A549 (cell line): ENCODE results near the gene RBBP5. TPM values are rescaled to one million over a fixed set of nuclear protein-coding genes. Genes with fewer than 3 reads are reported as not detected.

ENCODE experiments used
- ATAC-seq, 2 experiments: fragments of 200-7000 bp in 1 of 2; fragments of >200 bp in 1 of 2; cut with Nextera tagmentation in 1 of 2; cut with Tn5 transposase in 1 of 2; 3 replicates each; pipeline versions ENCODE4 v1.8.0 to v1.9.1; 2018 to 2020; ENCODE audit warnings: mild to moderate bottlenecking in 1 of 2, moderate library complexity in 1 of 2
- CTCF ChIA-PET: fragments of 300-600 bp; sonication (Branson Sonifier 250); formaldehyde crosslinking; extraction: SDS; loops from one replicate; lab custom pipeline; 2021; ENCODE audit warnings: antibody characterized with exemption, inconsistent platforms; lab: Yijun Ruan, JAX
- POLR2A ChIA-PET: fragments of 350-600 bp; formaldehyde crosslinking; extraction: SDS; loops from one replicate; lab custom pipeline; 2021; ENCODE audit warnings: antibody characterized with exemption, inconsistent platforms; lab: Yijun Ruan, JAX
- DNase-seq, 2 experiments: peaks; one replicate each; pipeline versions ENCODE4 v3.0.0 to v3.0.0-alpha.2; 2011 to 2016; ENCODE audit warnings: low read depth in 1 of 2, low spot score in 1 of 2
- FAIRE-seq: peaks from 2 replicates; lab custom pipeline; 2011; peaks lifted over from hg19 to GRCh38; lab: Jason Lieb, UNC
- H3K27ac ChIP-seq, 2 experiments: fragments of >200 bp; sonication (Bioruptor Twin); formaldehyde crosslinking; 3 replicates each; pipeline ENCODE4 v1.5.1; 2016 to 2017
- H3K4me1 ChIP-seq: fragments of >200 bp; sonication (Bioruptor Twin); formaldehyde crosslinking; 3 replicates; pipeline ENCODE4 v1.6.1; 2016
- H3K4me2 ChIP-seq: fragments of >200 bp; sonication (Bioruptor Twin); formaldehyde crosslinking; 3 replicates; pipeline ENCODE4 v1.6.1; 2016
- H3K4me3 ChIP-seq: fragments of >200 bp; sonication (Bioruptor Twin); formaldehyde crosslinking; 3 replicates; pipeline ENCODE4 v1.5.1; 2016
- H3K9me3 ChIP-seq: fragments of >200 bp; sonication (Bioruptor Twin); formaldehyde crosslinking; 3 replicates; pipeline ENCODE4 v1.6.1; 2016
- CHD4 ChIP-seq: fragments of 200-600 bp; sonication (generic); IDR thresholded peaks from 2 replicates; pipeline ENCODE4 v1.6.1; 2016; ENCODE audit warnings: antibody characterized with exemption, mild to moderate bottlenecking, borderline replicate concordance
- EHF ChIP-seq: fragments of 250-450 bp; sonication (Bioruptor Pico); IDR thresholded peaks from 2 replicates; pipeline ENCODE4 v1.5.0; 2020; ENCODE audit warnings: mild to moderate bottlenecking
- GATA3 ChIP-seq: IDR thresholded peaks from 2 replicates; pipeline ENCODE4 v1.6.1; 2012; ENCODE audit warnings: borderline replicate concordance
- HDAC2 ChIP-seq: fragments of 200-600 bp; sonication (generic); IDR thresholded peaks from 2 replicates; pipeline ENCODE4 v1.6.1; 2016
- HOXB5 ChIP-seq: fragments of 250-450 bp; sonication (Bioruptor Pico); IDR thresholded peaks from 2 replicates; pipeline ENCODE4 v1.5.0; 2020; ENCODE audit warnings: mild to moderate bottlenecking, moderate library complexity
- JUN ChIP-seq, 2 experiments: fragments of >200 bp; sonication (Bioruptor Twin); formaldehyde crosslinking; IDR thresholded peaks; 2 replicates in 1 of 2; 3 replicates in 1 of 2; pipeline ENCODE4 v1.6.1; 2016 to 2017
- JUNB ChIP-seq: fragments of >200 bp; sonication (Bioruptor Twin); formaldehyde crosslinking; IDR thresholded peaks from 2 replicates; pipeline ENCODE4 v1.6.1; 2016
- MYC ChIP-seq: IDR thresholded peaks from 2 replicates; pipeline ENCODE4 v1.6.1; 2012; ENCODE audit warnings: mild to moderate bottlenecking, inconsistent platforms, low read length, improper control_type of control experiment, borderline replicate concordance
- NPAS2 ChIP-seq: fragments of 250-450 bp; sonication (Bioruptor Pico); IDR thresholded peaks from 2 replicates; pipeline ENCODE4 v1.8.0; 2022; ENCODE audit warnings: mild to moderate bottlenecking, moderate library complexity, borderline replicate concordance
- PHF8 ChIP-seq: fragments of 200-600 bp; sonication (generic); IDR thresholded peaks from 2 replicates; pipeline ENCODE4 v1.6.1; 2016; ENCODE audit warnings: low read depth, mild to moderate bottlenecking, antibody characterized with exemption, moderate library complexity, borderline replicate concordance
- RARB ChIP-seq: fragments of 250-450 bp; sonication (Bioruptor Pico); IDR thresholded peaks from 2 replicates; pipeline ENCODE4 v1.8.0; 2021; ENCODE audit warnings: mild to moderate bottlenecking, moderate library complexity
- RFX5 ChIP-seq: fragments of 450-650 bp; IDR thresholded peaks from 2 replicates; pipeline ENCODE4 v1.7.1; 2014; ENCODE audit warnings: antibody characterized with exemption, mild to moderate bottlenecking, moderate library complexity
- RNF2 ChIP-seq: fragments of 200-600 bp; sonication (generic); IDR thresholded peaks from 2 replicates; pipeline ENCODE4 v1.6.1; 2016; ENCODE audit warnings: low read depth, mild to moderate bottlenecking, antibody characterized with exemption, moderate library complexity, borderline replicate concordance
- ZC3H11A ChIP-seq: fragments of 450-650 bp; IDR thresholded peaks from 2 replicates; pipeline ENCODE4 v1.6.1; 2014; ENCODE audit warnings: antibody characterized with exemption, mild to moderate bottlenecking
- ZSCAN20 ChIP-seq: fragments of 250-450 bp; sonication (Bioruptor Pico); IDR thresholded peaks from 2 replicates; pipeline ENCODE4 v1.8.0; 2022; ENCODE audit warnings: mild to moderate bottlenecking, moderate library complexity
- WGBS: methylation state at CpG from one replicate; pipeline ENCODE4 v1.1.6; 2017; ENCODE audit errors: missing lambda C conversion rate; 5-methylcytosine and 5-hydroxymethylcytosine counted together
- polyA plus RNA-seq, 4 experiments: library from polyadenylated mRNA; depleted of rRNA in 3 of 4; stranded (reverse); fragments of >200 nt; fragmentation: RNase III in 1 of 4; extraction: RNeasy Plus Mini Kit Qiagen cat#74134 plus additional on column Dnase treatment in 1 of 4; gene quantifications; 2 replicates in 3 of 4; 3 replicates in 1 of 4; pipeline ENCODE4 v1.2.3, GENCODE V29; 2011 to 2017
- TF ChIP-seq, protein P1 (sequence below): fragments of >200 bp; sonication (Bioruptor Twin); formaldehyde crosslinking; IDR thresholded peaks from 2 replicates; pipeline ENCODE4 v1.6.1; 2016
- TF ChIP-seq, protein P2 (sequence below): fragments of >200 bp; sonication (Bioruptor Twin); formaldehyde crosslinking; IDR thresholded peaks from 3 replicates; pipeline ENCODE4 v1.6.1; 2016

Gene RBBP5
- polyA plus RNA-seq, 2 of the 4 experiments (the other 2 are of a cell fraction) = 15.9 to 21.8 TPM

DNA sequence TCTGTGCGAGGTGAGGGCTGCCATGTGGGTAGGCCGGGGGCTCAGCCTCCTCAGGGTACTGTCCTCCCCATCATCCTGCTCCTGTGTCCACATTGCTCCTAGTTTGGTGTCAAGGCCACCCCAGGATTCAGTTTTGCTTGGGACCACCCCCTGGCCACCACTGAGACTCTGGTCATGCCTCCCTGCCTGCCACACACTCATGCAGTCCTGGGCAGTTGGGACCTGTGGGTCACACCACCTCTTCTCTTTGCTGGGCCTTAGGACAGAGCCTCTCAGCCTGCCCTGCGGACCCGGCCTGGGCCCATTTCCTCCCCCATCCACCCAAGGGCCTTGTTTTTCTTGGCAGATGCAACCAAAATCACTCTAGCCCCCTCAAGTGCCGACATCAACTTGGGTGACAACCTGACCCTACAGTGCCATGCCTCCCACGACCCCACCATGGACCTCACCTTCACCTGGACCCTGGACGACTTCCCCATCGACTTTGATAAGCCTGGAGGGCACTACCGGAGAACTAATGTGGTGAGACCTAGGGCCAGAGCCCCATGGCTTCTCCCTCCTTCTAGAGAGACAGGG is 56.9 kb downstream of the RBBP5 start:
- 60% methylated on average over 9 of the region's 9 CpGs for WGBS
- Histone ChIP-seq H3K27ac (no peak overlapping the region), H3K4me3 (no peak overlapping the region), H3K9me3 (no peaks in the 10 kb centered on the region), H3K4me1 (no peaks in the 10 kb centered on the region)
- CTCF ChIA-PET = interaction anchor here (3.4 to 6.0 kb wide), 3 partner anchors 76 to 88 kb away, joined by 21 to 152 read pairs (median 115); no protein-coding TSS in a partner anchor
- no peak for TF ChIP-seq RARB
- TF ChIP-seq RNF2 = no peak
- TF ChIP-seq GATA3 = no peak
- TF ChIP-seq HDAC2 = no peak
- TF ChIP-seq NPAS2 (CRISPR knock-in tag) = no peak
- TF ChIP-seq CHD4 = no peak
- TF ChIP-seq, protein P1, sequence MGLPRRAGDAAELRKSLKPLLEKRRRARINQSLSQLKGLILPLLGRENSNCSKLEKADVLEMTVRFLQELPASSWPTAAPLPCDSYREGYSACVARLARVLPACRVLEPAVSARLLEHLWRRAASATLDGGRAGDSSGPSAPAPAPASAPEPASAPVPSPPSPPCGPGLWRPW = no peak
- TF ChIP-seq, all 56 proteins: peak for 0
- DNase-seq = no peak
- FAIRE-seq = no peak
- no peak overlapping the region for H3K4me2 ChIP-seq
- ATAC-seq = no peak
- POLR2A ChIA-PET = no interaction called here

DNA sequence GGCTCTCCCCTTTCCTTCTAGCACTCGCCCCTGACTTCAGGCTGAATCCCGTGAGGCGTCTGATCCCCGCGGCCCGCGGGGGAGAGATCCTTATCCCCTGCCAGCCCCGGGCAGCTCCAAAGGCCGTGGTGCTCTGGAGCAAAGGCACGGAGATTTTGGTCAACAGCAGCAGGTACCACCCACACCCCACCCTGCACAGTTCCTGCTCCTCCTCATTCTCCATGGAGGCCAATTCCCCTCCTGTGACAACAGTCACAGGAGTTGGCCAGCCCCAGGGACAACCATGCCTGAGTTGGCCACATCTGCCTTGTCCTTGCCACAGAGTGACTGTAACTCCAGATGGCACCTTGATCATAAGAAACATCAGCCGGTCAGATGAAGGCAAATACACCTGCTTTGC is 57.5 kb downstream of the RBBP5 start:
- TF ChIP-seq, protein P2, sequence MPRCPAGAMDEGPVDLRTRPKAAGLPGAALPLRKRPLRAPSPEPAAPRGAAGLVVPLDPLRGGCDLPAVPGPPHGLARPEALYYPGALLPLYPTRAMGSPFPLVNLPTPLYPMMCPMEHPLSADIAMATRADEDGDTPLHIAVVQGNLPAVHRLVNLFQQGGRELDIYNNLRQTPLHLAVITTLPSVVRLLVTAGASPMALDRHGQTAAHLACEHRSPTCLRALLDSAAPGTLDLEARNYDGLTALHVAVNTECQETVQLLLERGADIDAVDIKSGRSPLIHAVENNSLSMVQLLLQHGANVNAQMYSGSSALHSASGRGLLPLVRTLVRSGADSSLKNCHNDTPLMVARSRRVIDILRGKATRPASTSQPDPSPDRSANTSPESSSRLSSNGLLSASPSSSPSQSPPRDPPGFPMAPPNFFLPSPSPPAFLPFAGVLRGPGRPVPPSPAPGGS = no peak
- no peak for TF ChIP-seq RARB
- no peak for TF ChIP-seq RFX5
- TF ChIP-seq PHF8 = no peak
- TF ChIP-seq JUNB = no peak
- TF ChIP-seq NPAS2 (CRISPR knock-in tag) = no peak
- TF ChIP-seq, protein P1 = no peak
- no peak for FAIRE-seq

DNA sequence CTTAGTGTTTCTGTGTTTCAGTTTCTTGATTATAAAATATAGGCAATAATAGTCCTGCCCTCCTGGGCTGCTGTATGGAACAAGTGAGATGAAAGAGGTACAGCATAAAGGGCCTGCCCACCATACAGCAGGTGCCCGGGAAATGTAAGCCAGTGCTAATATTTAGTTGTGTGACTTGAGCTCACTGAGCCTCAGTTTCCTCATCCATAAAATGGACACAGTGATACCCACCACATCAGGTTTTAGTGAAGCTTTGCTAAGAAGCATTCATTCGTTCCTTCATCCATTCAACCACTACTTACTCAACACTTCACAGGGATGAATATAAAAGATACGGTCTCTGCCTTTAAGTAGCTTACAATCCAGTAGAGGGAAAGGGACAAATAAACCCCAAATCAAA is 58.9 kb downstream of the RBBP5 start:
- CTCF ChIA-PET = interaction anchor here (0.9 to 6.0 kb wide), 22 partner anchors 11 to 497 kb away, joined by 3 to 152 read pairs (median 21); partner anchors contain the start of genes CNTN2 and TMEM81
- no peak for FAIRE-seq
- Histone ChIP-seq H3K4me1 (no peaks in the 10 kb centered on the region), H3K4me2 (no peak overlapping the region), H3K4me3 (no peak overlapping the region), H3K27ac (no peak overlapping the region), H3K9me3 (no peaks in the 10 kb centered on the region)
- WGBS = 53% methylated on average over 3 of the region's 3 CpGs
- TF ChIP-seq ZC3H11A = no peak
- no peak for ATAC-seq
- no peak for DNase-seq
- POLR2A ChIA-PET = interaction anchor here (1.1 kb wide), 1 partner anchor 59 kb away, joined by 3 read pairs; the partner anchor contains the start of gene RBBP5

More for the DNA sequence above, 57.5 kb downstream of the RBBP5 start:
- no peak overlapping the region for H3K27ac ChIP-seq
- H3K4me3 ChIP-seq = no peak overlapping the region
- WGBS = 74% methylated on average over 11 of the region's 11 CpGs
- ChIA-PET POLR2A (no interaction called here), CTCF (interaction anchor here (4.3 to 6.0 kb wide), 5 partner anchors 13 to 192 kb away, joined by 34 to 152 read pairs (median 115); partner anchors contain the start of gene TMEM81)
- H3K9me3 ChIP-seq = no peaks in the 10 kb centered on the region
- H3K4me1 ChIP-seq = no peaks in the 10 kb centered on the region
- no peak for DNase-seq
- ATAC-seq = no peak
- H3K4me2 ChIP-seq = no peak overlapping the region

DNA sequence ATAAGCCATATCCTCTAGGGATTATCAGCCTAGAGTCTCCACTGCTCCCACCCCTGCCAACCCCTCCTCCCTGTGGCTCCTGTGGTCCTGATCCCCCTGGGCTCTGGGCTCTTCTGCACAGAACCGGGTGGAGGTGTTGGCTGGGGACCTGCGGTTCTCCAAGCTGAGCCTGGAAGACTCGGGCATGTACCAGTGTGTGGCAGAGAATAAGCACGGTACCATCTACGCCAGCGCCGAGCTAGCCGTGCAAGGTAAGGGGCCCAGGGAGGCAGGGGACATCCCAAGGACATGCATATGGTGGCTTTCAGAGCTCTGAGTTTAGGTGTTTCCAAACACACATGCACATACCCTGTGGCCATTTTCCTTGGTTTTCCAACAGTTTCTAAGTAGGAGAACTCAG is 59.5 kb downstream of the RBBP5 start:
- CTCF ChIA-PET = interaction anchor here (0.7 to 6.0 kb wide), 38 partner anchors 10 to 505 kb away, joined by 3 to 152 read pairs (median 9); partner anchors contain the start of genes CNTN2 and TMEM81
- Histone ChIP-seq H3K4me1 (no peaks in the 10 kb centered on the region), H3K9me3 (no peaks in the 10 kb centered on the region), H3K4me3 (no peak overlapping the region), H3K4me2 (no peak overlapping the region), H3K27ac (no peak overlapping the region)
- DNase-seq = no peak
- WGBS = 75% methylated on average over 8 of the region's 8 CpGs
- TF ChIP-seq JUN (IDR thresholded peaks at IDR 0.05) = no peak
- no peak for TF ChIP-seq EHF (CRISPR knock-in tag)
- TF ChIP-seq HOXB5 (CRISPR knock-in tag) = no peak
- no peak for TF ChIP-seq RNF2
- no peak for TF ChIP-seq ZSCAN20 (CRISPR knock-in tag)
- TF ChIP-seq, protein P2 = no peak
- no peak for TF ChIP-seq MYC
- no peak; a peak in 1 of 6 replicates for ATAC-seq
- FAIRE-seq = no peak
- POLR2A ChIA-PET = interaction anchor here (0.8 to 1.1 kb wide), 2 partner anchors 18 to 59 kb away, joined by 3 read pairs; partner anchors contain the start of gene RBBP5
